WTC11 (cell line): ENCODE results near the gene CCT3. TPM values are rescaled to one million over a fixed set of nuclear protein-coding genes. Genes with fewer than 3 reads are reported as not detected.

Experiments
- ATAC-seq: fragments of 200-7000 bp; cut with Tn5 transposase; 2 replicates; pipeline ENCODE4 v1.10.0; 2021; ENCODE audit warnings: mild to moderate bottlenecking, moderate library complexity
- CTCF ChIA-PET: fragments of 300-600 bp; sonication (Branson Sonifier 250); formaldehyde crosslinking; loops from one replicate; lab custom pipeline; 2021; ENCODE audit warnings: antibody characterized with exemption; lab: Charles Lee
- POLR2A ChIA-PET: fragments of 350-600 bp; sonication (Branson Sonifier 250); formaldehyde crosslinking; loops from one replicate; lab custom pipeline; 2021; ENCODE audit warnings: antibody characterized with exemption; lab: Charles Lee
- DNase-seq: peaks from one replicate; pipeline ENCODE4 v3.0.0; 2021; ENCODE audit warnings: low spot score
- H3K27ac Mint-ChIP-seq: 2 replicates; pipeline ENCODE4 v1.8.0; 2021; ENCODE audit warnings: mixed read lengths
- H3K27me3 Mint-ChIP-seq: 2 replicates; pipeline ENCODE4 v1.8.0; 2021; ENCODE audit warnings: low read depth, mild to moderate bottlenecking, moderate library complexity, mixed read lengths
- H3K36me3 Mint-ChIP-seq: 2 replicates; pipeline ENCODE4 v1.8.0; 2021; ENCODE audit warnings: mixed read lengths
- H3K4me1 Mint-ChIP-seq: 2 replicates; pipeline ENCODE4 v1.8.0; 2022; ENCODE audit warnings: mixed read lengths
- H3K4me3 Mint-ChIP-seq: 2 replicates; pipeline ENCODE4 v1.8.0; 2021; ENCODE audit warnings: mild to moderate bottlenecking, moderate library complexity, mixed read lengths
- H3K9me3 Mint-ChIP-seq: 2 replicates; pipeline ENCODE4 v1.8.0; 2021; ENCODE audit warnings: mixed read lengths
- CREB1 ChIP-seq: sonication (generic); formaldehyde crosslinking; IDR thresholded peaks from 2 replicates; pipeline ENCODE4 v1.8.0; 2023; ENCODE audit warnings: mild to moderate bottlenecking, missing genetic modification reagents
- E2F1 ChIP-seq: sonication (generic); formaldehyde crosslinking; IDR thresholded peaks from 2 replicates; pipeline ENCODE4 v1.8.0; 2022; ENCODE audit warnings: mild to moderate bottlenecking, missing genetic modification reagents
- E2F5 ChIP-seq: sonication (generic); formaldehyde crosslinking; IDR thresholded peaks from 2 replicates; pipeline ENCODE4 v1.8.1; 2022; ENCODE audit warnings: mild to moderate bottlenecking, moderate library complexity, missing genetic modification reagents
- EMX1 ChIP-seq: fragments of 250-450 bp; sonication (Bioruptor Pico); IDR thresholded peaks from 2 replicates; pipeline ENCODE4 v1.8.0; 2021; ENCODE audit warnings: mild to moderate bottlenecking
- GTF2I ChIP-seq: fragments of 250-450 bp; sonication (Bioruptor Pico); conservative IDR thresholded peaks from 2 replicates; pipeline ENCODE4 v1.4.0; 2021; ENCODE audit warnings: mild to moderate bottlenecking
- JAZF1 ChIP-seq: fragments of 250-450 bp; sonication (Bioruptor Pico); IDR thresholded peaks from 2 replicates; pipeline ENCODE4 v1.9.0; 2021; ENCODE audit warnings: moderate library complexity, mild to moderate bottlenecking, inconsistent platforms
- MYBL2 ChIP-seq: sonication (generic); formaldehyde crosslinking; IDR thresholded peaks from 2 replicates; pipeline ENCODE4 v1.8.1; 2023; ENCODE audit warnings: mild to moderate bottlenecking, moderate library complexity, missing genetic modification reagents
- NFATC4 ChIP-seq: fragments of 250-450 bp; sonication (Bioruptor Pico); IDR thresholded peaks from 2 replicates; pipeline ENCODE4 v1.9.0; 2021; ENCODE audit warnings: mild to moderate bottlenecking
- NFE2L1 ChIP-seq: sonication (generic); formaldehyde crosslinking; IDR thresholded peaks from 2 replicates; pipeline ENCODE4 v1.8.1; 2023; ENCODE audit warnings: missing genetic modification reagents
- NFYB ChIP-seq: sonication (generic); formaldehyde crosslinking; conservative IDR thresholded peaks from 2 replicates; pipeline ENCODE4 v1.8.0; 2022; ENCODE audit warnings: low read depth, missing genetic modification reagents
- NR2C2 ChIP-seq: sonication (generic); formaldehyde crosslinking; IDR thresholded peaks from 2 replicates; pipeline ENCODE4 v1.8.0; 2022; ENCODE audit warnings: mild to moderate bottlenecking, missing genetic modification reagents
- OVOL2 ChIP-seq: fragments of 250-450 bp; sonication (Bioruptor Pico); IDR thresholded peaks from 2 replicates; pipeline ENCODE4 v1.9.0; 2021; ENCODE audit warnings: mild to moderate bottlenecking, borderline replicate concordance
- PRDM15 ChIP-seq: sonication (generic); formaldehyde crosslinking; IDR thresholded peaks from 2 replicates; pipeline ENCODE4 v1.8.0; 2022; ENCODE audit warnings: missing genetic modification reagents
- RORB ChIP-seq: fragments of 250-450 bp; sonication (Bioruptor Pico); IDR thresholded peaks from 2 replicates; pipeline ENCODE4 v1.9.0; 2021; ENCODE audit warnings: mild to moderate bottlenecking
- SMAD4 ChIP-seq: sonication (generic); formaldehyde crosslinking; IDR thresholded peaks from 2 replicates; pipeline ENCODE4 v1.8.0; 2022; ENCODE audit warnings: mild to moderate bottlenecking, missing genetic modification reagents
- SP1 ChIP-seq: sonication (generic); formaldehyde crosslinking; conservative IDR thresholded peaks from 2 replicates; pipeline ENCODE4 v1.8.1; 2022; ENCODE audit warnings: missing genetic modification reagents
- TCF7 ChIP-seq: sonication (generic); formaldehyde crosslinking; IDR thresholded peaks from 2 replicates; pipeline ENCODE4 v1.8.0; 2022; ENCODE audit warnings: mild to moderate bottlenecking, low read depth, missing genetic modification reagents, moderate library complexity
- ZBTB21 ChIP-seq: sonication (generic); formaldehyde crosslinking; IDR thresholded peaks from 2 replicates; pipeline ENCODE4 v1.8.1; 2023; ENCODE audit warnings: mild to moderate bottlenecking, missing genetic modification reagents, borderline replicate concordance
- ZMAT4 ChIP-seq: fragments of 250-450 bp; sonication (Bioruptor Pico); IDR thresholded peaks from 2 replicates; pipeline ENCODE4 v1.9.0; 2021; ENCODE audit warnings: mild to moderate bottlenecking
- ZNF232 ChIP-seq: sonication (generic); formaldehyde crosslinking; IDR thresholded peaks from 2 replicates; pipeline ENCODE4 v1.8.0; 2022; ENCODE audit warnings: mild to moderate bottlenecking, missing genetic modification reagents
- total RNA-seq: library from RNA; stranded (reverse); gene quantifications from 3 replicates; pipeline ENCODE4 v1.2.3, GENCODE V29; 2021
- TF ChIP-seq, protein P1 (sequence below): fragments of 250-450 bp; sonication (Bioruptor Pico); IDR thresholded peaks from 2 replicates; pipeline ENCODE4 v1.9.0; 2021; ENCODE audit warnings: moderate library complexity, mild to moderate bottlenecking, inconsistent platforms, borderline replicate concordance
- TF ChIP-seq, protein P2 (sequence below): fragments of 250-450 bp; sonication (Bioruptor Pico); IDR thresholded peaks from 2 replicates; pipeline ENCODE4 v1.8.0; 2021; ENCODE audit warnings: mild to moderate bottlenecking
- TF ChIP-seq, protein P3 (sequence below): sonication (generic); formaldehyde crosslinking; IDR thresholded peaks from 2 replicates; pipeline ENCODE4 v1.8.1; 2022; ENCODE audit warnings: low read depth, mild to moderate bottlenecking, moderate library complexity, missing genetic modification reagents, borderline replicate concordance

Gene CCT3
- total RNA-seq, 1 experiment from 2014 or later = 479 TPM

GRCh38 chr1:156320560-156320959 lies 17.5 kb downstream of the CCT3 start:
- Mint-ChIP-seq H3K4me3 (no peak overlapping the region), H3K27ac (no peak overlapping the region), H3K4me1 (no peaks in the 10 kb centered on the region), H3K9me3 (no peaks in the 10 kb centered on the region), H3K36me3 (peaks cover 83% of the 10 kb centered on the region), H3K27me3 (no peaks in the 10 kb centered on the region)
- DNase-seq (no peak), ATAC-seq (no peak)
- CTCF ChIA-PET = interaction anchor here (1.6 kb wide), 1 partner anchor 37 kb away, joined by 6 read pairs; the partner anchor contains the start of gene TMEM79
- TF ChIP-seq E2F5 (no peak), OVOL2 (CRISPR knock-in tag) (no peak), NFYB (CRISPR knock-in tag) (no peak), NR2C2 (CRISPR knock-in tag) (no peak), GTF2I (CRISPR knock-in tag) (no peak), NFATC4 (no peak), SP1 (no peak), E2F1 (CRISPR knock-in tag) (no peak), PRDM15 (no peak), SMAD4 (CRISPR knock-in tag) (no peak), CREB1 (no peak), EMX1 (no peak)
- TF ChIP-seq, protein P1, sequence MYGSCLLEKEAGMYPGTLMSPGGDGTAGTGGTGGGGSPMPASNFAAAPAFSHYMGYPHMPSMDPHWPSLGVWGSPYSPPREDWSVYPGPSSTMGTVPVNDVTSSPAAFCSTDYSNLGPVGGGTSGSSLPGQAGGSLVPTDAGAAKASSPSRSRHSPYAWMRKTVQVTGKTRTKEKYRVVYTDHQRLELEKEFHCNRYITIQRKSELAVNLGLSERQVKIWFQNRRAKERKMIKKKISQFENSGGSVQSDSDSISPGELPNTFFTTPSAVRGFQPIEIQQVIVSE (CRISPR knock-in tag) = no peak
- TF ChIP-seq, protein P2, sequence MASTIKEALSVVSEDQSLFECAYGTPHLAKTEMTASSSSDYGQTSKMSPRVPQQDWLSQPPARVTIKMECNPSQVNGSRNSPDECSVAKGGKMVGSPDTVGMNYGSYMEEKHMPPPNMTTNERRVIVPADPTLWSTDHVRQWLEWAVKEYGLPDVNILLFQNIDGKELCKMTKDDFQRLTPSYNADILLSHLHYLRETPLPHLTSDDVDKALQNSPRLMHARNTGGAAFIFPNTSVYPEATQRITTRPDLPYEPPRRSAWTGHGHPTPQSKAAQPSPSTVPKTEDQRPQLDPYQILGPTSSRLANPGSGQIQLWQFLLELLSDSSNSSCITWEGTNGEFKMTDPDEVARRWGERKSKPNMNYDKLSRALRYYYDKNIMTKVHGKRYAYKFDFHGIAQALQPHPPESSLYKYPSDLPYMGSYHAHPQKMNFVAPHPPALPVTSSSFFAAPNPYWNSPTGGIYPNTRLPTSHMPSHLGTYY (CRISPR knock-in tag) = no peak
- POLR2A ChIA-PET = no interaction called here

GRCh38 chr1:156319664-156320063 lies 18.4 kb downstream of the CCT3 start:
- H3K9me3 Mint-ChIP-seq = no peaks in the 10 kb centered on the region
- no peak overlapping the region for H3K27ac Mint-ChIP-seq
- no peak overlapping the region for H3K4me3 Mint-ChIP-seq
- DNase-seq = no peak
- CTCF ChIA-PET = interaction anchor here (0.7 to 1.8 kb wide), 18 partner anchors 10 to 183 kb away, joined by 3 to 14 read pairs (median 4); partner anchors contain the start of genes CCT3, SMG5, TMEM79 and TSACC
- POLR2A ChIA-PET = no interaction called here
- no peaks in the 10 kb centered on the region for H3K4me1 Mint-ChIP-seq
- H3K27me3 Mint-ChIP-seq = no peaks in the 10 kb centered on the region
- H3K36me3 Mint-ChIP-seq = peaks cover 85% of the 10 kb centered on the region
- ATAC-seq = no peak
- TF ChIP-seq ZMAT4 (no peak), GTF2I (CRISPR knock-in tag) (no peak), ZBTB21 (CRISPR knock-in tag) (no peak), PRDM15 (no peak), RORB (no peak), NFE2L1 (CRISPR knock-in tag) (no peak), TCF7 (no peak), JAZF1 (CRISPR knock-in tag) (no peak), ZNF232 (CRISPR knock-in tag) (no peak), MYBL2 (CRISPR knock-in tag) (no peak)
- TF ChIP-seq, protein P3, sequence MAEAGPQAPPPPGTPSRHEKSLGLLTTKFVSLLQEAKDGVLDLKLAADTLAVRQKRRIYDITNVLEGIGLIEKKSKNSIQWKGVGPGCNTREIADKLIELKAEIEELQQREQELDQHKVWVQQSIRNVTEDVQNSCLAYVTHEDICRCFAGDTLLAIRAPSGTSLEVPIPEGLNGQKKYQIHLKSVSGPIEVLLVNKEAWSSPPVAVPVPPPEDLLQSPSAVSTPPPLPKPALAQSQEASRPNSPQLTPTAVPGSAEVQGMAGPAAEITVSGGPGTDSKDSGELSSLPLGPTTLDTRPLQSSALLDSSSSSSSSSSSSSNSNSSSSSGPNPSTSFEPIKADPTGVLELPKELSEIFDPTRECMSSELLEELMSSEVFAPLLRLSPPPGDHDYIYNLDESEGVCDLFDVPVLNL (CRISPR knock-in tag) = no peak
